HG03571 (cell line): ENCODE results near the gene CACNB2.
"Not testable (repeated sequence)": the region's sequence is repeated elsewhere in the genome, so short reads cannot be mapped to it uniquely, and the experiment has no call there.

Experiments used
- ATAC-seq: cut with Tn5 transposase; IDR thresholded peaks from one replicate; pipeline ENCODE4 v1.9.1; 2021; ENCODE audit not compliant: unreplicated experiment

The CACNB2 gene

DNA sequence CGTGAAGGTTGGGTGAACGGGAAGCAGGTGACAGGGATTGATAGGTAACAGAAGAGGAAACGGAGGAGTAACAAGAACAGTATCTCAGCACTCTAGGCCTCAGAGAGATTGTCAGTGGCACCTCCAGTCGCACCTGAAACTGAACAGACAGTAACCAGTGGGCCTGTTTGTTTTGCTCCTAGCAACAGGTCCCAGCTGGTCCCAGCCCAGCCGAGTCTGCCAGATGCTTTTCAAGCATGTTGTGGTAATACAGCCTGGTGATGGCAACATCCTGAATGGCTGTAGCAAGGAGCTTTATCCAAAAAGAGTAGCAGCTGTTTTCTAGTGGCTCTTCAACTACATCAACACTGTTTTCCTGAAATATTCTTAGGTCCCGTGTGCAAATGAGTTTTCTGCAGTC, 4.7 kb downstream of the CACNB2 start:
- ATAC-seq = no peak

DNA sequence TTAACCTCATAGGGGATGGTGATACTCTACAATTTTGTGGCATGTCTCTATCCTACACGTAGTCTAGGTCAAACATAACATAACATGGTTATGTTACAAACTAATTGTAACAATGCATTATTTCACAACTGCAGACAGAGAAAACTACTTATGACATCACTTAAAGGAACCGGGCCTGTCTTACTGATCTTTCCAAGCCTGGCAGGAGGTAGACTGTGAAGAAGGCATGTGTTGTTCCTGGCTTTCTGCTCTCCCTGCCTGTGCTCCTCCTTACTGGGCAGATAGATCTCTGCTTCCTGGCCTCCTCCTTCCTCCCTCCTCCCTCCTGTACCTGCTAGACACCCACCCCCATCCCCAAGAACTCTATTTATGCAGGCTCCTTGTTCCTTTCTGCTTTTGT, 5.4 kb downstream of the CACNB2 start:
- ATAC-seq = no peak

DNA sequence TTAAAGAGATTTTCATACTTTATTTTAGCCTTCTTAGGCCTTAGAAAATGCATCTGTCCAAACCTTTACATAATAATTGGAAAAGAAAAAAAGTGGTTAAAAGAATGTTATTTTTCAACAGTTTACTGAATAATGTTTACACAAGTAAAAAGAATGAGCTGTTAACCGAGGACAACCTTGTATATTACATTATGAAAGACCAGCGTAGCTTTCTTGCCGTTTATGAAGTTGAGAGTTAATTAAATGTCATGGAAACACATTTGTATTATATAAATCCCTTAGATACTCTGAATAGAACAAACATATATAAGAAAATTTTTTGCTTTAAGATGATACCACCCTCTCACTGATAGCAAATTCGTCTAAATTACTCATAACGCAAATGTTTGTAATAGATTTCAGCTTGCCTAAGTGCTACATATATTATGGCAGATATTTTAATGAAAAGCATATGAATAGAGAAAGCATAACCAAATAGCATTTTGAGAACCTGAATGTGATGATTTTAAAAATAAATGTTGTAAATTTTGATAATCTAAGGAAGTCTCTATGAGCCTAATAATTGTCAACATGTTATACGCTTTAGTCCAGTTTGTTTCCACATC, 9.1 kb downstream of the CACNB2 start:
- ATAC-seq = no peak

DNA sequence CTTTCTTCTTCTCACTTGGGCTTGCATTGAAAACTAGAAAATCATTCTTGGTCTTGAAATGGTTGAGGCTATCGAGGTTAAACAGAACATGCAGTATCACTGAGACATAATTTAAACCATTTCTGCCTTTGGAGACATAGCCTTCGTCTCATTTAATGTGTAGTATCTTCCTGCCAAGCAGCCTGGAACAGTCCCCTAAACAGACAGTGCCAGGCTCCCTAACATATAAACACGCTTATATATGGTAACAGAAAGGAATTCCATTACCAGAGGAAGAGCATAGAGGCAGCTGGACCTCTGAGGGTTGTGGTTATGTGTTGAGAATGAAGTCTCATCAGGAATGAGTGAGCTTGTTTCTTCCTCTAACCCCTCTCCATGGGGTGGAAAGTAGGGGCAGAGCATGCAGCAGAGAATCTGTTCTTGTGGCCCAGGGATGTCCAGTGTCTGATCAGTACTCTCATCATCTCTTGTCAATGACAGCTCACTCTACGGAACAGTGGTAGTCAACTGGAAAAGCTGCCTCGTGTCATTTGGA, 11.2 kb downstream of the CACNB2 start:
- ATAC-seq = no peak

DNA sequence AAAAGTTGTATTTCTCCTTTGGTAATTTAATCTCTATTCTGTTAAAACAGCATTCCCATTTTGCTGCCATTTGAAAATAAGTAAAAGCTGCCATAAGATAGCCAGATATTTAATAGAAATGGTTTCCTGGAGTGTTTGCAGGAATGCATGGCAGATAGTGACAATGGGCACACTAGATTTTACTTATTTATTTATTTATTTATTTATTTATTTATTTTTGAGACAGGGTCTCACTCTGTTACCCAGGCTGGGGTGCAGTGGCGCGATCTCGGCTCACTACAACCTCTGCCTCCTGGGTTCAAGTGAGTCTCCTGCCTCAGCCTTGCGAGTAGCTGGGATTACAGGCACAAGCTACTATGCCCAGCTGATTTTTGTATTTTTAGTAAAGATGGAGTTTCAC, 13.2 kb downstream of the CACNB2 start:
- not testable (repeated sequence) for ATAC-seq

DNA sequence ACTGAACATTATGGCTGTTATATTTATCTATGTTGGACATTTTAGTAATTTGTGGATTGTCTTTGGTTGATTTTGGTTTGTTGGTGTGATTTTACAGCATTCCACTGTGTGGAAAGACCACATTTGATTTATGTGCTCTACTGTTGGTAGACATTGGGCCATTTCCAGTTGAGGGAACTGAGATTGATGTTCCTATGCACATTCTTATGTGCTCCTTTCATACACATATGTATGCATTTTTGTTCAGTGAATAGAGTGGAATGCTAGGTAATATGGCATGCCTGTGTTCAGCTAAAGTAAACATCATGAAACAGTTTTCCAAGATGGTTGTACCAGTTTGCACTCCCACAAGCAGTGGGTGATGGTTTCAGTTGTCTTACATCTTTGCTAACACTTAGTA, 15.1 kb downstream of the CACNB2 start:
- ATAC-seq = no peak

DNA sequence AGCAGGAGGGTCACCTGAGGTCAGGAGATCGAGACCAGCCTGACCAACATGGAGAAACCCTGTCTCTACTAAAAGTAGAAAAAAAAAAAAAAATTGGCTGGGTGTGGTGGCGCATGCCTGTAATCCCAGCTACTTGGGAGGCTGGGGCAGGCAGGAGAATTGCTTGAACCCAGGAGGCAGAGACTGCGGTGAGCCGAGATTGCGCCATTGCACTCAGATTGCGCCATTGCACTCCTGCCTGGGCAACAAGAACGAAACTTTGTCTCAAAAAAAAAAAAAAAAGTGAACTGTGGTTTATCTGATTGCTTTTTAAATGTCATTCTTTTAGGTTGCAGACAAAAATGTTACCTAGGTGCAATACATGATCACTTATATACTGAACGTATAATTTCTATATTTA, 16.6 kb downstream of the CACNB2 start:
- ATAC-seq = not testable (repeated sequence)

DNA sequence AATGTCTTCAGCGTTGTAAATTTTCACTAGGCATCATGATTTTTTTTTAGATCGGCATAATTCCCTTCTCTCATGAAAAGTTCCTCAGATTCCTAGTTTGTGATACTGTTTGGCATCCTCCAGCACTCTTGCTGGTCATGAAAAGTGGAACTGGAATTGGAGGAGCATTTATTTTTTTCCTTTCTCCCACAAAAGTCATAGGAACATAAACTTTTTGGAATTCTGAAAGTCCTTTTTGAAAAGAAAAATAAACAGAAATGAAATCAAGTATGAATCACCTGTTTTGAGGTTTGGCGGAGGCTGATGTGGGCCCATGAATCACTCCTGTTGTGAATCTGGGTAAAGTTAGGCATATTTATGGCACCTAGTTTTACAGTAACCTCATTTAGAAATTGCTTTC, 17.7 kb downstream of the CACNB2 start:
- ATAC-seq = no peak

DNA sequence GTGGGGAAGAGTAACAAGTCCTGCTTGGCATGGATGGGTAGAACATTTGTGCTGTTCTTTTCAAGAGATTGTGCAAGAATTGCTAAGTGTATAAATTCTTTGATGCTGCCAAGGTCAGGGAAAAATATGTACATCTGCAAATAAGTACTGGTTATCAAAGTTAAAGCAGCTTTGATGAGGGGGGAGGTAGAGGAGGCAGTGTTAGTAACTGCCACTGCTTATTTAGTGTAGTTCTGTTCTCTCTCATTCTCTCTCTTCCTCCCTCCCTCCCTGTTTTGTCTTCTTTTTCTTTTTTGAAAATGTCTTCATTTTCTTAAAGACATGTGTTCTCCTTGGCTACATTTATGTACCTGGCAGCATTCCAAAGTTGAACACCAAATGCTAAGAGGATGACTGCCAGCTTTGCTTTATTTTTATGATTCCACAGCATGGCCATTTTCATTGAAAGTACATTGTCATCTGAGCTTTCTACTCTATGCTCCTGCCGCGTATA, 18.6 kb downstream of the CACNB2 start:
- ATAC-seq = no peak

DNA sequence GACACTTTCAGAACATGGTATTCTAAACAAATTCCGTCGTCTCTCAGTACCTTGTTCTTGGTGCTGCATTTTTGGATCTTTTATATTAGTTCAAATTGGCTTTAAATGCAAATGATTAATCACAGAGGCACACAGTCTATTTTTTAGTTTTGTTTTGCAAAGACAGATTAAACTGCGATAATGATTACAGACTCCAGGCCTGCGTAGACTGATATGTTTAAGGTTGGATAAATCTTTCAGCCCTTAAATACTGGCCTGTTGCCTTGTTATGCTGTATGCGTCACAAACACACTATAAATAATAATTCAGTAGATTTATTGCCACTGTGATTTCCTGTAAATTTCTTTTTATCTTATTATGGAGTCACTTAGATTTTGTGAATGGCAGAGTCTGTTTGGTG, 19.3 kb downstream of the CACNB2 start:
- ATAC-seq = no peak

DNA sequence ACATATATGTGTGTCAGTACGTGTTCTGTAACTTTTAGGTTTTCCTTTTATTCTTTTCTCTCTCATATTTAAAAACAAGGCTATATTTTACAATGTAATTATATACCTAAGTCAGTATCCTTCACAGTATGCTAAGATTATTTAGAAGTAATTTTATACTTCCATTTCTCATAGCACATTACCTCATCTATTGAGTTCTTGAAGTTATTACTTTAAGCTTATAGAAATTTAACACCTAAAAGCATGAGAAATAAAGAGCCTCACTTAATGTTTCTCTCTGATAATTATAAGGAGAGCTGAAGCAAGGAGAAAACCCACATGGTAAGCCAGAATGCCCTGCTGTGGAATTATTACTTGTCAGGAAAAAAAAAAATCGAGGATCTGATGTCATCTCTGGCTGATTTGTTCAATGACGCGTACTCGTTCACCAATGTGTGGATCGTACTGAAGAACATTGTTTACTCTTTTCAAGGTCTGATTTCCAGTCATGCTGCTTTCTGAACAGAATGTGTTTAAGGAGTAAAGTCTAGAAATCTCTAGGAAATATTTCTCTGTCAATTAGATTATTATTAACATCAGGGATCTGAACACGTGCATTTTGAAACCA, 21.9 kb downstream of the CACNB2 start:
- ATAC-seq = no peak

DNA sequence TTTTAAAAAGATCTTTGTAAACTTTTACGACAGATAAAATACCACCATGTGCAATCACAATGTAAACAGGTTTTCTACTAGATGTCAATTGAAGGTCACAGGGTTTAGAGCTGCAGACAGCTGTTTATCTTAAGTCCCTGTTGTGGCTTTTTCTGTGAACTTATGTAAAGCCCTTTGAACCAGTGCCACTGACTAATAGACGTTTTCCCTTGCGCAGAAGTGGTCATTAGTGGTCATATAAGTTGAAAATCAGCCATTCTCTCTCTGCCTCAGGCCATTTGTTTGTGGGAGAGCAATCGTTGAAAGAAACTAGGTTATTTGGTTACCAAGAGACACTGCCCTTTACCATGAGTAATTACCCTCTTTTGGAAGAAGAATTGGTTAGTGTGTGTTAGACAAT, 23.9 kb downstream of the CACNB2 start:
- no peak for ATAC-seq

DNA sequence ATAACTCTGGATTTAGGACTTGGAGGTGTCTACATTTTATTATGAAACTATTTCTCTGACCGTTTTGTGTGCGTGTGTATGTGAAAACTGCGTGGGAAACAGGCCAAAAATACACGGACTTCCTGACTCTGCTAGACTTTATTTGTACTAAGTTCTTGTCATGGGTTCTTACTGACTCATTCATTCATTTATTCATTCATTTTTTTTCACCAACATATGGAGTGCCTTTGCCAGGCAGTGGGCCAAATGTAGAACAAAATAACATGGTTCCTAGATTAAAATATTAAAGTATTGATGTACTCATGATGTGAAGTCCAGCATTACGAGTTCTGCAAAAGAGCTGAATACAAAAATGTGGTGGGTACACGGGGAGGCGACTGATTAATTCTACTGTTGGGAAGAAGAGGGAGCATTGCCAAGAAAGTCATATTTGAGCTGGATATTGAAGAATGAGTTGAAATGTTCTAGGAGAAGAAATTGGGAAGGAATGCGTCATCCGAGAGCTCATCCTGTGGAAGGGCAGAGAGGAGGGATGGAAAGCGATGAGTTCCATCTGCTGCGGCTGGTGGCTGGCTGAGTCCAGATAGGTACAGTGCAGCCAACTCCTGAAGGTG, 24.6 kb downstream of the CACNB2 start:
- no peak for ATAC-seq

DNA sequence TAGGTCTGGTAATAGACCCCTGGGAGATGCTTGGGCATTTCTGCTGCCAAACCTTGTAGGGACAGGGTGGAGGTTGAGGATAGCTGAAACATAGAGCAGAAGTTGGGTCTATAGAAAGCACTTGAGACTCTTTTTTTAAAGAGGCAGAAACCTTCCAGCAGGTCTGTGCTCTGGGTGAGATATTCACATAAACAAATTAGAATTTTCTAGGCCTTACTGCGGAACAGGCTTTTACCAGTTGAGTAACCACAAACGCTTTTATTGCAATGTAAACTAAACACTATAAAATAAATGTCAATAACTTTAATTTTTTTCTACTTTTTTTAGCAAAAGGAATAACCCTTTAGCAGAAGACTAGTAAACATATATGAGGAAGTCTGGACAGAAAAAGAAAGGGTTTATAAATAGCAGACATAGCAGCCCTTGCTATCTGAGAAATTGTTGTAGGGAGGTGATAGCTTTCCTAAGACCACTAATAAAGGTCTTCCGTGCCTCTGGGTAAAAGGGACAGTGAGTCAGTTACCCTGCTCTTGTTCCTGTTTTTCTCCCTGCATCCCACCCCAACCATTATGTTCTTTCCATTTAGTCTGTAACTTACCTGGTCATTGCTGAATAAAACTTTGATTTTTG, 38.7 kb downstream of the CACNB2 start:
- no peak for ATAC-seq

DNA sequence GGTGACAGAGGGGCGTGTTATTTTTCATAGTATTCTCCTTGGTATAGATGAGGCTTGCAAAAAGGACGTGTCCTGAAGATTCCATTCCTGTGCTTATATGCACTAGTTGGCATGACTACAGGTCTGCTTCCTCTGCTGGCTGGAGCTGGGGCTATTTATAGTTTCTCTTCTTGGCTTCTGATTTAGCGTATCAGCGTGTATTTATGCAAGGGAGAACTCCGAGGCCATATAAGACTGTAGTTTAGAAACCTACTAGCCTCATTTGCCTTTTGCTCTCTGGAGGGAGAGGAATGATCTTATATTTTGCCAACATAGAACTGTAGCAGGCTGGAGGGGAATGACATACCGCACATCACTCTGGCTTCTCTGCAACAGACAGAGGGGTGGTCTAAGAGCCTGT, 39.7 kb downstream of the CACNB2 start:
- ATAC-seq = no peak

DNA sequence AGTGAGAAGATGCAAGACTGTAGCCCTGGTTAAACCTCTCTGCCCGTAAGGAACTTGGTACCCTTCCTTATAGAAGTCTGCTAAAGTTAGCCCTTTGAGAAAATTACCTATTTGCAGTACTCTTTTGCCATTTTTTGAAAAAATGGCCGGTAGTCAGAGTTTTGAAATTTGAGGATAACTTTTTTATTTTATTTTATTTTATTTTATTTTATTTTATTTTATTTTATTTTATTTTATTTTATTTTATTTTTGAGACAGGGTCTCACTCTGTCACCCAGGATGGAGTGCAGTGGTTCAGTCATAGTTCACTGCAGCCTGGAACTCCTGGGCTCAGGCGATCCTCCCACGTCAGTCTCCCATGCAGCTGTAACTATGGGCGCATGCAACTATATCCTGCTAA, 41.2 kb downstream of the CACNB2 start:
- not testable (repeated sequence) for ATAC-seq

DNA sequence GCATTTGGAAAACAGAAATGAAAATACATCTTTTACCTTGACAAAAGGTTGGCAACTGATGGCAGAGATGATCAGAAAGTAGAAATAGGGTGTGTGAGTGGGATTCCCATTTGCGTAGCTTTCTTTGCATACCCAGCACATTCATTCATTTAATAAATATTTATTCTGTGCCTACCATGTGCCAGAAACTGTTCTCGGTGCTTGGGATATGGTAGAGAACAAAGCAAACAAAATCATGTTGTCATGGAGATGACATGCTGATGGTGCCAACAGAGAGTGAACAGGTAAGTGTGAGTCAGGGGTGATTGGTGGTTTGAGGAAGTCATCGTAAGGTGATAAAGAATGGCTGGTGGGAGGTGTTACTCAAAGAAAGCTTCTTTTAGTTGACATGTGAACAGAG, 45.4 kb downstream of the CACNB2 start:
- no peak for ATAC-seq

DNA sequence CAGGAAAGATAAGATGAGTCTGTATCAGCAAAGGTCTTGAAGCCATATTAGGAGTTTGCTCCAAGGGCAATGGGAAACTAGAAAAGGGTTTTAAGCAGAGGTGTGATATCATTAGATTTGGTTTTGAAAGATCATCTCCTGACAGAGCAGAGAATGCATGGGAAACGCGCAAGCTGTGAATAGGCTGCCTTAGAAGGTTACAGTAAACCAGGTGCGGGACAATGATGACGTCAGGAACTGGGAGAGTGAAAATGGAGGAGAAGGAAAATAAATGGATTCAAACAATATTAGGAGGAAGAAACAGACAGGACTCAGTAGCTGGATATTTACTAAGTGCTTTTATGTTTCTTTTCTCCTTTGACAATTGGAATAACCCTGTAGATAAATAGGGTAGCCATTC, 50.6 kb downstream of the CACNB2 start:
- no peak for ATAC-seq

DNA sequence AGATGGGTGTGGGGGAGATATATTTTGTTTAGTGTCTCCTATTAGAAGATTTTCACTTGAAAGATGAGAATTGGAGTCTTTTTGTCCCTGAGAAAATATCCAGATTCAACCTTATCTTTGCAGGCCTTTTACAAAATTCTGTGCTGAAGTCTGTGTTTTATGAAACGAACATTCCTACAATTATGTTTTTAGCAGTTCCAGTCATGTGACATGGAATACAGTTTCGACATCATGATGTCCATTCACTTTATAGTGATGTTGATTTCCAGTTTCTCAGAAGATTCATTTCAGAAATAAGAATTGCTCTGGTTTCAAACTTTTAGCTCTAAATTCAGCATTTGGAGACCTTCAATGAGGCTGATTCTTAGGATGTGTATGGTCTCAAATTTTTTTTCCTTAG, 54.4 kb downstream of the CACNB2 start:
- no peak for ATAC-seq

DNA sequence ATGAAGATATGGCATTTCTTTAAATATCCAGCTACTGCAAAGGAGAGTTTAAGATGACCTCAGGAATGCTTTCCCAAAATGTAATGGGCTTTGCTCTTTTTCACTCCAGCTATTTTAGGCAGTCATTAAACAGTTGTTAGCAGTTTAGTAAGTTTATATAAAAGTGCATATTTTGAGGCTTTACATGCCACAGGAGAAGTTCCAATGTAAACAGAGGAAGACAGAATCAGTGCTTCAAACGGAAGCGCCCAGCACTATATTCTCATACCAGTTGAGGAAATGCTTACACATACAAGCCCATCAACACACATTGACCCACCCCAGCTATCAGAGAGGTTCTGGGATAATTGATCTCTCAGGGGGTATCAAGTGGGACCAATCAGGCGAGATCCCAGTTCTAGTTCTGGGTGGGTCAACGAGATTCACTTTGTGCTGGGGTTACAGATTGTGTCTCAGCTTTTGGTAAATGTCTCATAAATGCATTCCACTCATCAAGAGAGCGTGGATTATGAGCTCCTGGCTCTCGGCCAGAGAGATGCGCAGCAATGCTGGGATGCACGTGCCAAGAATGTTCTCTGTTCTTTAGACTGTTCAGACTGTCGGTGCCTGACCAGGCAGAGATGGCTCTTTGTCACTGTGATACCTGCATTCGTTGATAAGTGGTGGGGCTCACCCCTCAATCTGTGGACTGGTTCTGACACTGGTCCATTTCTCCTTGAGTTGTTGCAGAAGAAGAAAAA, 55.0 kb downstream of the CACNB2 start:
- ATAC-seq = no peak
